Tibial artery (tissue), 4 donors: Measurements from ENCODE around the gene ELAC1.
A peak's percentile ranks its signal among the peaks of the same experiment; 100 is the strongest.
"Not testable (repeated sequence)": the region's sequence is repeated elsewhere in the genome, so short reads cannot be mapped to it uniquely, and the experiment has no call there.

Source experiments
- DNase-seq, 2 donors: peaks; one replicate each; pipeline ENCODE4 v3.0.0-alpha.2; 2019
- H3K27ac ChIP-seq, 2 donors: fragments of 200-600 bp; sonication (generic) in 1 of 2; 1 replicate in 1 of 2; 2 replicates in 1 of 2; pipeline ENCODE4 v1.5.1; 2018 to 2019; ENCODE audit warnings: mild to moderate bottlenecking in 1 of 2
- H3K27me3 ChIP-seq, 2 donors: fragments of 200-600 bp; sonication (generic) in 1 of 2; one replicate each; pipeline versions ENCODE4 v1.5.1 to v1.6.0; 2016 to 2019
- H3K36me3 ChIP-seq, 3 donors: fragments of 200-600 bp; sonication (generic) in 2 of 3; one replicate each; pipeline ENCODE4 v1.5.1; 2016 to 2019; ENCODE audit warnings: mild to moderate bottlenecking in 2 of 3
- H3K4me1 ChIP-seq, 4 donors: fragments of 200-600 bp; sonication (generic) in 2 of 4; 1 replicate in 3 of 4; 2 replicates in 1 of 4; pipeline ENCODE4 v1.5.1; 2016 to 2019
- H3K4me3 ChIP-seq, 2 donors: fragments of 200-600 bp; sonication (generic) in 1 of 2; 1 replicate in 1 of 2; 2 replicates in 1 of 2; pipeline ENCODE4 v1.5.1; 2018 to 2019; ENCODE audit warnings: mild to moderate bottlenecking in 2 of 2
- H3K9me3 ChIP-seq, 3 donors: fragments of 200-600 bp; sonication (generic) in 1 of 3; one replicate each; pipeline ENCODE4 v1.5.1; 2016 to 2019
- intact Hi-C: fragments of 100-400 bp; cut with DNase I; formaldehyde crosslinking; loops from one replicate; pipeline ENCODE4 v1.15.0; 2023; ENCODE audit warnings: low total_unique reads
- TF ChIP-seq, protein P1 (sequence below), 2 experiments: fragments of 200-600 bp in 1 of 2; fragments of 450-650 bp in 1 of 2; IDR thresholded peaks; one replicate each; pipeline ENCODE4 v1.5.1; 2017 to 2019; ENCODE audit warnings: antibody characterized with exemption in 2 of 2, mild to moderate bottlenecking in 1 of 2, moderate library complexity in 1 of 2

ELAC1 gene

DNA sequence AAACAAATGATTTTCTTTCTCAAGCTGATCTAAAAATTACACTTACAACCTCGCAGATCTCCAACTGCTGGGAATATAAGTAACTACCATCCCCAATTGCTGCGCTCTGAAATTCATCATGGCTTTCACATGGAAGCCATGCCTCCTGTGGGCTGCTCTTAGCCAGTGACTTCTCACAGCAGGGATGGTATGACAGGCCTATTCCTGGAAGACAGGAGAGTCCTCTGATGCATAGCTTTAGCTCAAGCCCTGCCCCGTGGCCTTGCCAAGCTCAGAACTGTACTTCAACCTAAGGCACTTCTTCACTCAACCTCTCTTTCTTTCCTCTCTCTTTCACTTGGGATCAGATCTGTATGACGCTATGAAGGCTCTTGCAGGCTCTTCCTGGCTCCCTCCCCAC is 12.6 kb upstream of the ELAC1 start:
- Histone ChIP-seq H3K36me3 (no peaks in the 10 kb centered on the region), H3K27me3 (no peaks in the 10 kb centered on the region), H3K4me3 (no peak overlapping the region), H3K27ac (no peak overlapping the region), H3K4me1 (no peaks in the 10 kb centered on the region), H3K9me3 (no peaks in the 10 kb centered on the region)
- DNase-seq = no peak
- TF ChIP-seq, protein P1, sequence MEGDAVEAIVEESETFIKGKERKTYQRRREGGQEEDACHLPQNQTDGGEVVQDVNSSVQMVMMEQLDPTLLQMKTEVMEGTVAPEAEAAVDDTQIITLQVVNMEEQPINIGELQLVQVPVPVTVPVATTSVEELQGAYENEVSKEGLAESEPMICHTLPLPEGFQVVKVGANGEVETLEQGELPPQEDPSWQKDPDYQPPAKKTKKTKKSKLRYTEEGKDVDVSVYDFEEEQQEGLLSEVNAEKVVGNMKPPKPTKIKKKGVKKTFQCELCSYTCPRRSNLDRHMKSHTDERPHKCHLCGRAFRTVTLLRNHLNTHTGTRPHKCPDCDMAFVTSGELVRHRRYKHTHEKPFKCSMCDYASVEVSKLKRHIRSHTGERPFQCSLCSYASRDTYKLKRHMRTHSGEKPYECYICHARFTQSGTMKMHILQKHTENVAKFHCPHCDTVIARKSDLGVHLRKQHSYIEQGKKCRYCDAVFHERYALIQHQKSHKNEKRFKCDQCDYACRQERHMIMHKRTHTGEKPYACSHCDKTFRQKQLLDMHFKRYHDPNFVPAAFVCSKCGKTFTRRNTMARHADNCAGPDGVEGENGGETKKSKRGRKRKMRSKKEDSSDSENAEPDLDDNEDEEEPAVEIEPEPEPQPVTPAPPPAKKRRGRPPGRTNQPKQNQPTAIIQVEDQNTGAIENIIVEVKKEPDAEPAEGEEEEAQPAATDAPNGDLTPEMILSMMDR (IDR thresholded peaks at IDR 0.05) = no peak
- intact Hi-C loops = no loop called here

DNA sequence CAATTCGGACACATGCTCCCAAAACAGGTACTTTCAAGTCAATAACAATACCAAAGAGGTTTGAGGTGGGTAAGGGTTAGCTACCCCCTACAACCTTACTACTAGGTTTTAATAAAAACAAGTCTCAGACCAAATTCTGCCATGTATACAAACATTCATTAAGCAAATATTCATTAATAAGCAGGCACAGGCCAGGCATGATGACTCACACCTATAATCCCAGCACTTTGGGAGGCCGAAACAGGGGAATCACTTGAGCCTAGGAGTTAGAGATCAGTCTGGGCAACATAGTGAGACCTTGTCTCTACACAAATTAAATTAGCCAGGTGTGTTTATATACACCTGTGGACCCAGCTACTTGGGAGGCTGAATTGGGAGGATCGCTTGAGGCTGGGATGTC is 11.7 kb upstream of the ELAC1 start:
- intact Hi-C loops = no loop called here
- Histone ChIP-seq H3K27me3 (no peaks in the 10 kb centered on the region), H3K27ac (no peak overlapping the region), H3K4me1 (no peaks in the 10 kb centered on the region), H3K36me3 (no peaks in the 10 kb centered on the region), H3K9me3 (peaks cover 0 to 1% (median 0%) of the 10 kb centered on the region in 3 donors), H3K4me3 (no peak overlapping the region)
- TF ChIP-seq, protein P1 (IDR thresholded peaks at IDR 0.05) = no peak
- no peak for DNase-seq

DNA sequence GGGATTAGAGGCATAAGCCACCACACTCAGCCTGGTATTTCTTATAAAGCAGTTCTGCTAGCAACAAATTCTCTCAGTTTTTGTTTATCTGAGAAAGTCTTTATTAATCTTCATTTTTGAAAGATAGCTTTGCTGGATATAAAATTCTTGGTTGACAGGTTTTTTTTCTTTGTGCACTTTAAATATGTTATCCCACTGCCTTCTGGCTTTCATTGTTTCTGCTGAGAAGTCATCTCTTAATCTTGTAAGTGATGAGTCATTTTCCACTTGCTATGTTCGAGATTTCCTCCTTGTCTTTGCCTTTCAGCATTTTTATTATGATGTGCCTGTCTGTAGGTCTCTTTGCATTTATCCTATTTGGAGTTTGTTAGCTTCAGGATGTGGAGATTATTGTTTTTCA is 5.9 kb upstream of the ELAC1 start:
- TF ChIP-seq, protein P1 (IDR thresholded peaks at IDR 0.05) = no peak
- no peaks in the 10 kb centered on the region for H3K4me1 ChIP-seq
- intact Hi-C loops = loop anchor here (10.0 kb wide), 1 partner anchor 233 kb away; the partner anchor contains the start of gene MEX3C

DNA sequence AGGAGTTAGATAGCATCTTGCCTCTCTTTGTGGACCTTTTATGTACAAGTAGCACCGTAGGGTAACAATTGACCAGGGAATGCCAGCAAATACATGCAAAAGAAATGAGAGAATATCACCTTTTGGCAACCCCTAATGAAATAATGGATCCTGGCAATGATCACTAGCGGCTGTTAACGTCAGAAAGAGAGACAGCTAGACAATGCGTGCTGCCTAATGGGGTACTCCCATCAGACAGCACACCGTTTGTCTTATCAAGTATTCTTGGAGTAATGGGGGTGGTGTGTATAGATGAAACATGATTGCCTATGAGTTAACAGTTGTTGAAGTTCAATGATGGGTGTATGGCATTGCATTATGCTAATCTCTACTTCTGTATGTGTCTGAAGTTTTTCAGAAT is 1.6 kb downstream of the ELAC1 start:
- TF ChIP-seq, protein P1 (IDR thresholded peaks at IDR 0.05) = no peak
- Histone ChIP-seq H3K36me3 (peaks cover 0 to 2% (median 2%) of the 10 kb centered on the region in 3 donors), H3K27ac (peak overlapping the region; percentile 99), H3K4me3 (peak overlapping the region in 1 of 2 donors; percentile 94), H3K4me1 (peaks cover 0 to 22% (median 11%) of the 10 kb centered on the region in 4 donors), H3K27me3 (no peaks in the 10 kb centered on the region), H3K9me3 (no peaks in the 10 kb centered on the region)
- intact Hi-C loops = loop anchor here (10.0 kb wide), 1 partner anchor 225 kb away; the partner anchor contains the start of gene MEX3C
- no peak for DNase-seq

More for the DNA sequence above, 5.9 kb upstream of the ELAC1 start:
- no peak overlapping the region for H3K4me3 ChIP-seq
- no peaks in the 10 kb centered on the region for H3K36me3 ChIP-seq
- no peaks in the 10 kb centered on the region for H3K27me3 ChIP-seq
- no peak for DNase-seq
- H3K9me3 ChIP-seq = peaks cover 2 to 27% (median 10%) of the 10 kb centered on the region in 3 donors
- H3K27ac ChIP-seq = no peak overlapping the region

DNA sequence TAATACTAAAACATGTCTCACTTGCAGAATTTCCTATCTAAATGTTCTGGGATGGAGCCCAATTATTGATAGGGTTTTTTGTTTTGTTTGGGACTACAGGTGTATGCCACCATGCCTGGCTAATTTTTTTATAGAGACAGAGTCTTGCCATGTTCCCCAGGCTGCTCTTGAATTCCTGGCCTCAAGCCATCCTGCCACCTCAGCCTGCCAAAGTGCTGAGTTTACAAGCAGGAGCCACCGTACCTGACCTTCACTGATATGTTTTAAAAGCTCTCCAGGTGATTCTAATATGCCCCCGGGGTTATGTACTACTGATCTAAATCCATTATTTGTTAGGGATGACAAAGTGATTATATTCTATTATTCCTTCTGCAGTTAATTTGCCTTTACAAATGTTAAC is 2.2 kb downstream of the ELAC1 start:
- no peak overlapping the region for H3K27ac ChIP-seq
- H3K4me1 ChIP-seq = peaks cover 0 to 22% (median 11%) of the 10 kb centered on the region in 4 donors
- DNase-seq = no peak
- H3K9me3 ChIP-seq = no peaks in the 10 kb centered on the region
- peaks cover 0 to 8% (median 8%) of the 10 kb centered on the region in 3 donors for H3K36me3 ChIP-seq
- no peak overlapping the region for H3K4me3 ChIP-seq
- intact Hi-C loops = loop anchor here (5.0 kb wide), 1 partner anchor 57 kb away; no protein-coding TSS in a partner anchor
- no peaks in the 10 kb centered on the region for H3K27me3 ChIP-seq
- TF ChIP-seq, protein P1 (IDR thresholded peaks at IDR 0.05) = no peak

DNA sequence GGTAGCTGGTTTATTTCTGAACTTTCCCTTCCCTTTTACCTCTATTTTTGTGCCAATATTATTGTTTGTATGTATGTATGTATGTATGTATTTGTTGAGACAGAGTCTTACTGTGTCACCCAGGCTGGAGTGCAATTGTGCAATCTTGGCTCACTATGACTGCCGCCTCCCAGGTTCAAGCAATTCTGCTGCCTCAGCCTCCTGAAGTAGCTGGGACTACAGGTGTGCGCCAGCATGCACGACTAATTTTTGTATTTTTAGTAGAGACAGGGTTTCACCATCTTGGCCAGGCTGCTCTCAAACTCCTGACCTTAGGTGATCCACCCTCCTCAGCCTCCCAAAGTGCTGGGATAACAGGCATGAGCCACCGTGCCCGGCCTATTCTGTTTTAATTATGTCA is 4.6 kb downstream of the ELAC1 start:
- H3K9me3 ChIP-seq, DNase-seq, H3K27me3 ChIP-seq, H3K4me3 ChIP-seq, H3K27ac ChIP-seq: not testable (repeated sequence)
- intact Hi-C loops = loop anchor here (5.0 kb wide), 1 partner anchor 55 kb away; no protein-coding TSS in a partner anchor
- H3K4me1 ChIP-seq = peaks cover 0 to 20% (median 11%) of the 10 kb centered on the region in 4 donors
- H3K36me3 ChIP-seq = peaks cover 21 to 32% (median 31%) of the 10 kb centered on the region in 3 donors
